HL-60/S4 treated with retinoic acid at 250 ng/mL for 4 days and 3 days (cell line): ENCODE data around the gene ENTPD1.

Experiments used
- in situ Hi-C: fragments of 300-500 bp; cut with MboI; formaldehyde crosslinking; loops from 2 replicates; pipeline ENCODE4 v1.7.0; 2022; ENCODE audit warnings: low sequenced_read_pairs

The ENTPD1 gene

DNA sequence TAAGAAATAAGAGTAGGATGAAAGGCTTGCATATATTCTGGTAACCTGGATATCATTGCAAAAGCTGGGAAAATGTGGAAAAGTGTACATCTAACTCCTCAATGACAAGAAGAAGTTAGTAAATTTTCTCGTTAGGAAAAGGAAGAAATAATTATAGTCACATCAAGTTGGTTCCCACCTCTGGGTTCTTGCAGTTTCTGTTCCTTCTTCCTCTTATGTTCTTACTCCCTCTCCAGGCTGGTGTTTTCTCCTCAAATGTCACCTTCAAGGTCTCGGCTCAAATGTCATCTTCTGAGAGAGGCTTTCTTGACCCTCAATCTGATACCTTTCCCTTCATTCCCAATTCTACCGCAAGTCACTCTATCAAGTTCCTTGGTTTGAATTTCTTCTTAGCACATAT, 64.4 kb downstream of the ENTPD1 start:
- in situ Hi-C loops, result no loop called here

DNA sequence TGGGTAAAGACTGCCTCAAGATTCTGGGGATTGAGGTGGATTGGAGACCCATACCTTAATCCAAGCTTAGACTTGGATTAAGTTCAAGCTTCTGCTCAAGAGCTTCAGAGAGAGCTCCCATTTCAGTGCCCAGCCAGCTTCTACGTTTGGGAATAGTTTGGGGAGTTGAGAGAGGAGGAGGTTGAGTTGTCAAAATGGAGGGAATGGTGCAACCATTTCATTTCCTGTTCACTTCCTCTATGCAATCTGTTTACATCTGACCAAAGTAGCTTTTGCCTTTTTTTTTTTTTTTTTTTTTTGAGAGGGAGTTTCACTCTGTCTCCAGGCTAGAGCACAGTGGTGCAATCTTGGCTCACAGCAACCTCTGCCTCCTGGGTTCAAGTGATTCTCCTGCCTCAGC, 65.8 kb downstream of the ENTPD1 start:
- in situ Hi-C loops, result no loop called here

DNA sequence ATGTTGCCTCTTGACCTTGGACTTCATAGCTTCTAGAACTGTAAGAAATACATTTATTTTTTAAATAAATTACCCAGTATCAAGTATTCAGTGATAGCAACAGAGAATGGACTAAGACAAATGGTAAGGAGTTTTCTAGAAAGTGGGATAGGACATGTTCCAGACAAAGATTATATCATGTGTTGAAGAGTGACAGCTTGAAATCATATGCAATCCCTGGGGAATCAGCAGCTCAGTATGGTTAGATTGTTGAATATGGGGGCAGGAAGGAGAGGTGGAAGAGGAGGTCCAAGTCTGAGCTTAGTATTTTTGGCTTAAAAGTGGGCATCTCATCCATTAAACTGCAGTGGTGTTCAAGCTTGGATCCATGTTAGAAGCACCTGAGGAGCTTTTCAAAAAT, 74.1 kb downstream of the ENTPD1 start:
- in situ Hi-C loops, result no loop called here

DNA sequence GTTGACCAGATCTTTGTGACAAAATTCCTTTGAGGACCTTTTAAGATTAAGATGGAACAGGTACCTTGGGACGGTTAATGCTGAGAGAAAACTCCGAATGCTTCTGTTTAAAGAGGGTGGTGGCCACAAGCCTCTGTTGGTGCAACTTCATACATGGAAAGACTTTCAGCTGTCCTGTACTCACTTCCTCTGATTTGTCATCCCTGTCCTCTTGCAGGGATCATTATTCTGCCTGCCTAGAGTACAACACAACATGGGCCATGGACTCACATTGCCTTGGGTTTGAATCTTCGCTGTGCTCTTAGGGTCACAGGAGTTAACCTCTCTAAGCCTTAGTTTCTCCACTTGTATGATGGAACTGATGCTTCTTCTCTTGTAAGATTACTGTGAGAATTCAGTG, 75.1 kb downstream of the ENTPD1 start:
- in situ Hi-C loops, result no loop called here

DNA sequence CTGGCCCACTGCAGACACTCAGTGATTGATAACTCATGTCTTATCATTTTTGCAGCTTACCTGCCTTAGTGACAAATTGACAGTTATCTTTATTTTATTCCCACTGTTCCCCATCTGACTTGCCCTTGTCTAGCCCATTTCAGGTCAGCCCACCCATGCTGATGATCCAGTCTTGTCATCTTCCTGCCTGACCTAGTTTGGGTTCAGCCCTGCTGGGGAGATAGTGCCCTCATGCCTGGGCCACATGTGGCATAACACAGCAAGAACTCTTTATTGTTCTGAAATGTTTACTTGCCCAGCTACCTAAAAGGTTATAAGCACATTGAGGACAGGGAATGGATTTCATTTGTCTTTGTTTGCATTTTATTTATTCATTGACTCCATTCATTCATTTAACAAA, 75.6 kb downstream of the ENTPD1 start:
- in situ Hi-C loops, result no loop called here

DNA sequence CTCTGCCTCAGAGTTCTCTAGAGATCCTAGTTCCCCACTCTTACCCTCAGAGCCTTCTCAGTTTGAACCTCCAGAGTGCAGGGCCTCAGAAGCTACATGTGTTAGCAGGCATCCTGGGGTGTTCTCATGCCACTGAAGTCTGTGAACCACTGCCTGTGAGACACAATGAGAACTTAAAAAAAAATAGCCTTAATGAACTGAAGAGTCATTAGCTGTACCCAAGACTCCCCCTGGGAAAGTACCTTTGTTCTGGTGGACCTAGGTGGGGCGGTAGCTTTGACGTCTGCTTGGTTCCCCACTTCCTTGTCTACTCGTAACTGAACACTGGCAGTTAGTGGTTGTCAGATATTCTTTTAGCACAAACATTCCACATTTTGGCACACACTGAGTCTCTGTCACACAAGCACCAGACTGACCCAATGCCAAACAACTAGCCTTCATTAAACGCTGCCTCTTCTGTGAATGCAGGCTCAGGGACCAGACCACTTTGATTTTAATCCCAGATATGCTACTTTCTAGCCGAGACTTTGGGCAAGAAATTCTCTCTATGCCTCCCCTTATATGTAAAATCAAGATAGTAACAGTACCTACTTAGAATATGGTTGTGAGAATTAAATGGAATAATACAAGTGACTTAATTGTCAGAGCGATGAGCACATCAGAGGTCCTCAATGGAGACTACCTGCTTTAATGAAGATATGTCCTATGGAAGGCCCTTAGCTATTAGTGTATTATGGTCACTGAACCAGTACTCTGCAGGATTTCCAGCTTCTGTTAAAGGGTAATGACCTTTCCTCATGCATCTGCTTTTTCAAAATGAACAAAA, 76.5 kb downstream of the ENTPD1 start:
- in situ Hi-C loops, result no loop called here

DNA sequence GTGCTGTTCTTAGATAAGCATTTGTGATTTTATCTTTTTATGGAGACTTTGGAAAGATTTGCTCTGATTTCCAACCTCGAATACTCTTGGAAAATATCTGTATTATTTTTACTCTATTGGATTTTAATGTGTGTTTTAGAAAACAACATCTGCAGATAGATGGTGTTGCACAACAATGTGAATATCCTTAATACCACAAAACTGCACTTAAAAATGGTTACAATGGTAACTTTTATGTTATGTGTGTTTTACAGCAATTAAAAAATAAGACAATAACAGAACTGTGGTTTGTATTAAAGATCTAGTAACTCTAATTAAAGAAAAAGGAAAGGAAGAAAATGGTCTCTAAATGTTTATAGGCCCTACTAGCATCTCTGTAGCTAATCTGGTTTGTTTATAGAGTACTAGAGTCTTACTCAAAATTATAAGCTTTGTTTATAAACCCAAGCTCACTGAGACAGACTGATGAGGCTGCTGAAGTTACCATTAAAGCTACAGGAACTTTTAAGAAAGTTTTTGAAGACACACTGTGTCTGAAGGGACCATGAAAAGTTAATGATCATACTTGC, 77.2 kb downstream of the ENTPD1 start:
- in situ Hi-C loops, result no loop called here

DNA sequence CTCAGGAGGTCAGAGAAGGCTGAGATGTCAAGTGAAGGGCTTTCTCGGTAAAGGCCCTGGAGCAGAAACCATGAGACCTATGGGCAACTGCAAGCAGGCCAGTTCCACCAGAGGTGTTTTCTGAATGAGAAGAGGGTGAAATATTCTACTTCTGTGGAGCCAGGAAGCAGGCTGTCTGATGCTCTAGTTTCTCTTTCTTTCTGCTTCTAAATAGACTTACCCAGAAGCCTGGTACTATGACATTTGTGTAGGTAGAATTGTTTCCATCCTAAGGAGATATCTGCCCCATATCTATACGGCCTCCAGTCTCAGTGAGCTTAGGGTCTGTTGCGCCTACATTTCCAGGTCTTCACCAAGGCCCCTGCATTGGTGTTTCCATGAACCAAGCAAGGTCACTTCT, 78.4 kb downstream of the ENTPD1 start:
- in situ Hi-C loops, result no loop called here

DNA sequence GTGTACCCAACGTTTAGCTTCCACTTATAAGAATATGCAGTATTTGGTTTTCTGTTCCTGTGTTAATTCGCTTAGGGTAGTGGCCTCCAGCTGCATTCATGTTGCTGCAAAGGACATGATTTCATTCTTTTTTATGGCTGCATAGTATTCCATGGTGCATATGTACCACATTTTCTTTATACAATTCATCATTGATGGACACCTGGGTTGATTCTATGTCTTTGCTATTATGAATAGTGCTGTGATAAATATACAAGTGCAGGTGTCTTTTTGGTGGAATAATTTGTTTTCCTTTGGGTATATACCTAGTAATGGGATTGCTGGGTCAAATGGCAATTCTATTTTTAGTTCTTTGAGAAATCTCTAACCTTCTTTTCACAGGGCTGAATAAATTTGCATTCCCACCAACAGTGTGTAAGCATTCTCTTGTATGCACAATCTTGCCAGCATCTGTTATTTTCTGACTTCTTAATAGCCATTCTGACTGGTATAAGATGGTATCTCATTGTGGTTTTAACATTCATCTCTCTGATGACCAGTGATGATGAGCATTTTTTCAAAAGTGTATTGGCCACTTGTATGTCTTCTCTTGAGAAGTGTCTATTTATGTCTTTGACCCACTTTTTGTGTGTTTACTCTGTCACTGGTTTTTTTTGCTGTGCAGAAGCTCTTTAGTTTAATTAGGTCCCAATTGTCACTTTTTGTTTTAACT, 79.3 kb downstream of the ENTPD1 start:
- in situ Hi-C loops, result no loop called here

DNA sequence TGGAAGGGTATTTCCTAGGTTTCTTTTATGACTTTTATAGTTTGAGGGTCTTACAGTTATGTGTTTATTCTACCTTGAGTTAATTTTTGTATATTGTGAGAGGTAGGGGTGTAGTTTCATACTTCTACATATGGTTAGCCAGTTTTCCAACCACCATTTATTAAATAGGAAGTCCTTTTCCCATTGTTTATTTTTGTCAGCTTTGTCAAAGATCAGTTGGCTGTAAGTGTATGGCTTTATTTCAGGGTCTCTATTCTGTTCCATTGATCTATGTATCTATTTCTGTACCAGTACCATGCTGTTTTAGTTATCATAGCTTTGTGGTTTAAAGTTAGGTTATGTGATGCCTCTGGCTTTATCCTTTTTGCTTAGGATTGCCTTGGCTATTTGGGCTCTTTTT, 79.9 kb downstream of the ENTPD1 start:
- in situ Hi-C loops, result no loop called here

DNA sequence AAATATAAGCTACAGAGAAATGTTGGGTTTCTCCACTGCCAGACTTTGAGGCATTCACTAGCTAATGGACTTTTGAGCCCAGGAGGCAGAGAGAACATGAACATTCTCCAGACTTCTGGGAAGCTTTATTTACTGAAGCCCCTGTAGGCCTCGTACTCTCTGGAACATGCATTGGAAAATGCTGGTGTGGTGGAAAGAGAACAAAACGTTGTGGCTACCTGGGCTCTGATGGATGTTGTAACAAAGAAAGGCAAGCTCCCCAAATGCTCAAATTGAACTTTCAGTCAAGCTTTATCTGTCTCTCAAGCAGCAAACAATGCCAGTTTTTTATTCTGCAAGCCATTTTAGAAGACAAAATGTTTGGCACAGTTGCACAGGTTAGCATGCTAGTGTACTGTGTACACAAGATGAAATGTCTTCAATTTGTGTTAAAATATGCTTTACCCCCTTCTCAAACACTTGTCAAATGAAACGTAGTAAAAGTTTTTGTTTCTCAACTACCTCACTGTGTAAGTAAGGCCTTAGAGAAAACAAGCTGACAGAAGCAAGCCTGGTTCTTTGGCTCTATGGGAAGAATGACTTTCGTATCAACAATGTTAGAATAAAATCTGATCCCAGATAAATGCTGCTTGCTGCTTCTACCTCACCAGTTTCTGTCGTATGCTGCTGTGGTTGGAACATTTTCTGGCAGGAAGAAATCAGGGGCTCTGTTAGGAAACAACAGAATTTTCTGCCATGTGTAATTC, 80.8 kb downstream of the ENTPD1 start:
- in situ Hi-C loops, result no loop called here

DNA sequence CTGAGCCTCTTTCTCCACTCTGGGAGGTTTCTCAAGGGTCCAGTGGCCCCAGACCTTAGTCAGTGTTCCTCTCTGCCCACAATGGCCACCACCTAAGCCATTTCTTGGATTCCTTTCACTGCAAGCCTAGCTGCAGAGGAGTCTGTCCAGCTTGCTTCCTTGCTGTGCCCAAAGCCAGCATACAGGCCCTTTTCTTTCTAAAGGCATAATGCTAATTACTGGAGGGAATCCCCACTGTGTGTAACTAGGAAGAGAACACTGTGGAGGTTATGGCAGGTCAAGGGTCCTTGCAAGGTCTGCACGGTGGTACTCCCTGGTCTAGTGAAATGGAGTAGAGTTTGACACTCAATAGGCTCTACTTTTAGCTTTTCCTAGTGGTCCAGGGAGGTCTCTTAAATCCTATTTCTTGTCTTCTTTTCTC, 81.4 kb downstream of the ENTPD1 start:
- in situ Hi-C loops, result no loop called here

DNA sequence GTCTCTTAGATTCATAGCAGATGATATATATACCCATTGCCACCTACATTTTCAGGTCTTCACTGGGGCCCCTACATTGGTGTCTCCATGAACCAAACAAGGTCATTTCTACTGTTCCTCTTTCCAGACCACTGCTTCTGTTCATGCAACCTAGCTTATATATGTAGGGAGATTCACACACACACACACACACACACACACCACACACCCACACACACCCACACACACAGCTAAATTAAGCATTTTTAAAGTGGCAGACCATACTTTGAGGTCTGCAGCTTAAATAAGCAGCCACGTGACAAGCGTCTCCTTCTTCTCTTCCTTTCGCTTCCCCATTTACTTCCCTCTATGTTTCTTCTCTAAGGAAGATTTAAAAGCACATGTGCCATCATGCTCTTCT, 81.8 kb downstream of the ENTPD1 start:
- in situ Hi-C loops, result no loop called here

DNA sequence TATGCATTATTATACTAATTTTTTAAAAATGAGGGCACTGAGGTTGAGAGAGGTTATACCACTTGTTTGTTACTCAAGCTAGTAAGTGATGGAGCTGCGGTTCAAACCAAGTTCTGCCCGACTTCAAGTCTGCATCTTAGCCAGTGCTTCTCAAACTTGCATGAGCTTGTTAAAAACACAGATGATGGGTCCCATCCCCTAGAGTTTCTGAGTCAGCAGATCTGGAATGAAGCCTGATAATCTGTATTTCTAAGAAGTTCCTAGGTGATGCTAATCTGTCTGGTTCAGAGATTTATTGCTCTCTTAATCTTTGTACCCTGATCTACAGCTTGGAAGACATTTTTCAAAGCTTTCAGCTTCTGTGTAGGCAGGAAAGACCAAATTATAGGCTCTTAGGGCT, 84.2 kb downstream of the ENTPD1 start:
- in situ Hi-C loops, result loop anchor here (10.0 kb wide), 1 partner anchor 145 kb away; the partner anchor contains the start of gene TCTN3

DNA sequence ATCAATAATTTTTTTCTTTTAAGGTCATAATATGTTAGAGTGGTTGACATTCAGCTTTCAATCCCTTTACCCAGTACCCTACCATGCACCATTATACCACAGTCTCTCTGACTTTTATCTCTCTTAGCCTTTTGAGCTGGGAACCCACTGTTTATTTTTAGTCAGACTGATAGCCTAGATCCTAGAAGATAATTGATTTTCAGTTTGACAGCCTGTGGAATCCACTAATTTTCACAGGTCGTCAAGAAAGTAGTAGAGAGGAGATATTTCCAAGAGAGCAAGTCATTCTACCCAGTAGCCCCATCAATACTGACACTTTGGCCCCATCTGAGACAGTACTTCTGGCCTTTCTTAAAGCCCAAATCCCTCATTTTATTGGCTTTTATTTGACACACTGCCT, 84.7 kb downstream of the ENTPD1 start:
- in situ Hi-C loops, result loop anchor here (10.0 kb wide), 1 partner anchor 146 kb away; the partner anchor contains the start of gene TCTN3

DNA sequence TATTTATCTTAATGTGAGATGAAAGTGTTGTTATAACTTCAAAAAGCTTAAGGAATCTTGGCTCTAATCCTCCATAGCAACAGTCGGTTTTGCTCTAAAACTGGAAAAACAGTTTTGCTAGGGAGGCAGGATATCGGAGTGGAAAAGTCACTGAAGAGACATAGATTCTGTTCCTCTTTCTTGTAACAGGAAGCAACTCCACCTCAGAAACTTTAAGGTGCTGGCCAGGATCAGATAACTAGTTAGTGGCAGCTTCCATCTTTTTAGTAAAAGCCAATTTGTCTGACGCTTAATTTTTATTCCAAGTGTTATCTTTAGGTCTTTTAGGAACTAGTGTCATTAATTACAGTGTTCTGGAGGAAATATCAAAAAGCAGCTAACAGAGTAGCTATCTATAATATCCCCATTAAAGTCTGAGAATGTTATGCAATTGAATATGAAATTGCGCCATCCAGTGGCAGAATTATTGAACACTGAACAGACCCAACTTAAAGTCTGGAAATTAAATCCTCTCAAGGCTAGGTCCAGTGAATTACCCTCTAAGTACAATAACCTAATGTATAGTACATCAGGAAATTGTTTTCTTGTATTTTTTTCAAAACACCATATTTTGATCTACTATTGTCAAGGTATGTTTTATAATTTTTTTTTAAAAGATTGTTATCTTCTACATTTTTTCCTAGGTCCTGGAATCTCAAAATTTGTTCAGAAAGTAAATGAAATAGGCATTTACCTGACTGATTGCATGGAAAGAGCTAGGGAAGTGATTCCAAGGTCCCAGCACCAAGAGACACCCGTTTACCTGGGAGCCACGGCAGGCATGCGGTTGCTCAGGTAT, 85.9 kb downstream of the ENTPD1 start:
- in situ Hi-C loops, result loop anchor here (10.0 kb wide), 1 partner anchor 147 kb away; the partner anchor contains the start of gene TCTN3

DNA sequence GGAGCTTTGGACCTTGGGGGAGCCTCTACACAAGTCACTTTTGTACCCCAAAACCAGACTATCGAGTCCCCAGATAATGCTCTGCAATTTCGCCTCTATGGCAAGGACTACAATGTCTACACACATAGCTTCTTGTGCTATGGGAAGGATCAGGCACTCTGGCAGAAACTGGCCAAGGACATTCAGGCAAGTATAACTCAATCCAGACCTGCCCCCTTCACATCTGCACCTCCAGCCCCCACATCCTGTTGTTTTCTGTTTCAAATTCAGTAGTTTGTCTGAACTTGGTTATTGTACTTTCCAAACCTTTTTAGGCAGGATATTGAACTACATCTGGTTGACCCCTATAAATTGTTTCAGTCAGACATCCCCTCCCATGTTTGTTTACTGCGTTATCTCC, 89.4 kb downstream of the ENTPD1 start:
- in situ Hi-C loops, result loop anchor here (10.0 kb wide), 1 partner anchor 151 kb away; the partner anchor contains the start of gene TCTN3

DNA sequence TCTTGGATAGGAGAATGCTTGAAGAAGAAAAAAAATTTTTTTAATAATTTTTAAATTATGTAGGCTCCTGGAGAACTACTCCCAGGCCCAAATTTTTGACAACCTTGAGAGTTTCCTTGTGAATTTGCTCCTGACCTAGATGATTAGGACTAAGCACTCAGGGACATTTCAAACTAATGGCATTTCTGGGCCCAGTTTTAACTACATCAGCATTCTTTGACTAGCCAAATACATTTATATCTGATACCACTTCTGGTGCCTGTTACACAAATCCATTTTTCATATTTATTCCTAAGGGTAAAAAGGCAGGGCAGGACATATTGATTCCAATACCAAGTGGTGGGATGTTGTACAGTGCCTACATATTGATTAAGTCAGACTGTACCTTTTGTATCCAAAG, 91.0 kb downstream of the ENTPD1 start:
- in situ Hi-C loops, result loop anchor here (10.0 kb wide), 1 partner anchor 152 kb away; the partner anchor contains the start of gene TCTN3

DNA sequence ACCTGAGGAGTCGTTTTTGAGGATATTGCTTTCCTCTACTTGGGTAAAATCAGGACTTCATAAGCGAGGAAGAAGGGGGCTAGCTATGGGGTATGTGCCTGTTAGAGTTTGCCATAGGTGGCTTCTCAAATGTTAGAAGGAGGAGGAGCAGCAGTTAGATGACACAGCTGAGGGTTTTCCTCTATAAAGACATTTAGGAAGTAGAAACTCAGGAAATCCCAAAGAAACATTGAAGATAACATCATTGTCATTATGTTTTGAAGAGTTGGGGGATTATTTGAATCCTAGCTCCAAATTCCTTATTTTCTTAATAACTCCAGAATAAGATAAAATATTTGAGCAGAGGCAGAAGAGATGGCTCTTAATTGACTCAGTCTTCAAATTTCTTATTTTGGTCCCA, 92.9 kb downstream of the ENTPD1 start:
- in situ Hi-C loops, result loop anchor here (10.0 kb wide), 1 partner anchor 154 kb away; the partner anchor contains the start of gene TCTN3

DNA sequence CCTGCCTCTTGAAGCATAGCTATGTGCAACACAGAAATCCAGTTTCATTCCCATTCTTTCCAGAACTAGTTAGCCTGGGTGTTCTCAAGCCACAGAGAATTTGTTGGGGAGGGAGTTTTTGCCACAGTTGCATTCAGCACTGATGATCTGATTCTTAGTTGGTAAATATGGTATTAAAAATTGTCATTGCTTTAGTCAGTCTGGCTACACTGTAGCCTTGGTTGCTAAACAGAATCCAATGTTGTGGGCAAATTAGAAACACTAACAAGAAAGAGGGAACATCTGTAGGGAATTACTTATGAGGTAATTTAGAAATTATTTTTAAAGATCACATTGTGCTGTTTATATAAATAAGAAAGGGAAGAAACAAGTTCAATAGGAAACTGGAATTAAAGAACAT, 94.8 kb downstream of the ENTPD1 start:
- in situ Hi-C loops, result no loop called here
